ENCODE data around the gene ENOX2. TPM values are rescaled to one million over a fixed set of nuclear protein-coding genes. Genes with fewer than 3 reads are reported as not detected.
"Not testable (repeated sequence)": the region's sequence is repeated elsewhere in the genome, so short reads cannot be mapped to it uniquely, and the experiment has no call there.

Gene ENOX2
- total and polyA plus RNA-seq, 2 of the 13 experiments (the other 11 are each of a cell fraction or from before 2014, with no cell fraction given), result 5.9 to 8.5 TPM

DNA sequence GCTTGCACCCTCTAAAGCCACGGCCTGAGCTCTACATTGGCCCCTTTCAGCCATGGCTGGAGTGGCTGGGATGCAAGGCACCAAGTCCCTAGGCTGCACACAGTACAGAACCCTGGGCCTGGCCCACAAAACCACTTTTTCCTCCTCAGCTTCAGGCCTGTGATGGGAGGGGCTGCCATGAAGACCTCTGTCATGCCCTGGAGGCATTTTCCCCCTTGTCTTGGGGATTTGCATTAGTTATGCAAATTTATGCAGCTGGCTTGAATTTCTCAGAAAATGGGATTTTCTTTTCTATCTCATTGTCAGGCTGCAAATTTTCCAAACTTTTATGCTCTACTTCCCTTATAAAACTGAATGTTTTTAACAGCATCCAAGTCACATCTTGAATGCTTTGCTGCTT is 16.7 kb upstream of the ENOX2 start:
- H3K27ac ChIP-seq (ENCODE audit: extremely low read length, insufficient read depth, low read length); H4K20me1 ChIP-seq (ENCODE audit: insufficient read depth, low read length); H3K36me3 ChIP-seq (replicated peaks in 1 of 2; ENCODE audit: control insufficient read depth in 1 of 2, insufficient read depth in 2 of 2, low read length in 2 of 2); BruUV-seq (replicated peaks); DNase-seq (ENCODE audit: low spot score); H3K79me2 ChIP-seq (ENCODE audit: insufficient read depth, low read length); H3K4me3 ChIP-seq (replicated peaks in 1 of 3; ENCODE audit: insufficient read depth in 1 of 3, low read depth in 2 of 3, low read length in 3 of 3); H3K9me3 ChIP-seq (ENCODE audit: low read length); FAIRE-seq; H3K9ac ChIP-seq (ENCODE audit: insufficient read depth, low read depth, low read length); POLR2A ChIA-PET; ATAC-seq; H3K4me2 ChIP-seq (ENCODE audit: low read depth, low read length); H3K4me1 ChIP-seq (ENCODE audit: insufficient read depth, low read length); H2AFZ ChIP-seq (ENCODE audit: low read length); H3K27me3 ChIP-seq (ENCODE audit: control insufficient read depth in 1 of 2, insufficient read depth in 2 of 2, low read length in 2 of 2); CTCF ChIA-PET (ENCODE audit: low intra/inter-chr PET ratio, low total read pairs): not testable (repeated sequence)
- in situ Hi-C loops (cut with HindIII; ENCODE audit: extremely low pct_ligation_motif_present, low pct_unique_long_range_greater_than_20kb), result loop anchor here (10.0 kb wide), 2 partner anchors 375 to 525 kb away; no protein-coding TSS in a partner anchor
- intact Hi-C loops (cut with micrococcal nuclease; ENCODE audit: unreplicated experiment), result loop anchor here (10.0 kb wide), 1 partner anchor 345 kb away; no protein-coding TSS in a partner anchor
- WGBS (ENCODE audit: low lambda C conversion rate), result no CpG with 5 or more reads among the region's 1 CpG

DNA sequence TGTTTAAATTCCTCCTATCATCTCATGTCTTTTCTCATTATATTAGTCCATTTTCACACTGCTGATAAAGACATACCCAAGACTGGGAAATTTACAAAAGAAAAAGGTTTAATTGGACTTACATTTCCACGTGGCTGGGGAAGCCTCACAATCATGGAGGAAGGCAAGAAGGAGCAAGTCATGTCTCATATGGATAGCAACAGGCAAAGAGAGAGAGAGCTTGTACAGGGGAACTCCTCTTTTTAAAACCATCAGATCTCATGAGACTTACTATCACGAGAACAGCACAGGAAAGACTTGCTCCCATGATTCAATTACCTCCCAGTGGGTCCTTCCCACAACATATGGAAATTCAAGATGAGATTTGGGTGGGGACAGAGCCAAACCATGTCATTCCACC is 15.5 kb upstream of the ENOX2 start:
- H3K27ac ChIP-seq (ENCODE audit: extremely low read length, insufficient read depth, low read length); H3K4me2 ChIP-seq (ENCODE audit: low read depth, low read length); H3K9ac ChIP-seq (ENCODE audit: insufficient read depth, low read depth, low read length); H3K36me3 ChIP-seq (replicated peaks in 1 of 2; ENCODE audit: control insufficient read depth in 1 of 2, insufficient read depth in 2 of 2, low read length in 2 of 2); H3K27me3 ChIP-seq (ENCODE audit: control insufficient read depth in 1 of 2, insufficient read depth in 2 of 2, low read length in 2 of 2); H3K9me3 ChIP-seq (ENCODE audit: low read length); H3K4me3 ChIP-seq (replicated peaks in 1 of 3; ENCODE audit: insufficient read depth in 1 of 3, low read depth in 2 of 3, low read length in 3 of 3); FAIRE-seq; H3K79me2 ChIP-seq (ENCODE audit: insufficient read depth, low read length); BruUV-seq (replicated peaks); POLR2A ChIA-PET; CTCF ChIA-PET (ENCODE audit: low intra/inter-chr PET ratio, low total read pairs); ATAC-seq; DNase-seq (ENCODE audit: low spot score); H4K20me1 ChIP-seq (ENCODE audit: insufficient read depth, low read length); H2AFZ ChIP-seq (ENCODE audit: low read length); H3K4me1 ChIP-seq (ENCODE audit: insufficient read depth, low read length): not testable (repeated sequence)
- 4% methylated on average over 2 of the region's 2 CpGs for WGBS (ENCODE audit: low lambda C conversion rate)
- intact Hi-C loops (cut with micrococcal nuclease; ENCODE audit: unreplicated experiment), result loop anchor here (10.0 kb wide), 1 partner anchor 344 kb away; no protein-coding TSS in a partner anchor
- in situ Hi-C loops (cut with HindIII; ENCODE audit: extremely low pct_ligation_motif_present, low pct_unique_long_range_greater_than_20kb), result loop anchor here (10.0 kb wide), 2 partner anchors 374 to 524 kb away; no protein-coding TSS in a partner anchor

All from HepG2 (cell line).